ENCODE data around the gene PBX1. TPM values are rescaled to one million over a fixed set of nuclear protein-coding genes. Genes with fewer than 3 reads are reported as not detected.
A peak's percentile ranks its signal among the peaks of the same experiment; 100 is the strongest.

Gene PBX1
- total and polyA plus RNA-seq, 12 donors: 13.3 to 91.8 (median 62.7) TPM

DNA sequence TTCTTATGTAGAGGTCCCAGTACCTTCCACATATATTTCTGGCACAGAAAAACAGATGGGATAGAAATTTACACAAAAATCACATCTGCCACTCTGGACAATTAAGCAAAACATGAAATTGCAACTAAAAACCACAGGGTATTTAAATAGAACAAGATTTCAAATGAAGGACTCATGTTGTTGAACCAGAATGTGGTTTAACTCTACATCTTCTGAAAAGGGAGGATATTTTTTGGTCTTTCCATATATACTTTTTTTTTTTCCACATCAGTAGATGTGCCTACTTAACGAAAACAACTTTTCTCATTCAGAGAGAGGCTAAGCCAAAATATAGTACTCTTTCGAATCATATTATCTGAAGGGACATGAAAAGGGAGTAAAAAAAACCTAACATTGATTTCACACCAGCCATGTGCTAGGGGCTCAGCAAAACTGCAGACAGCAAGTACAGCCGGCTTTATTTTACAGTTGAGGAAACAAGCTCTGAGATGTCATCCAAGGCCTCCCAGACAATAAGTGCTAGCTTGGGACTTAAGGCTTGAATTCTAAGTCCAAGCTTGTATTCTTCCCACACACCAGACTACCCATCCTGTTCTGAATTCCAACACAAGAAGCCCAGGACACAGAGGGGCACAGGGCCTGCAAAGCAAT, 208.9 kb downstream of the PBX1 start:
- intact Hi-C loops (cut with DNase I): loop anchor here in 1 of 10 donors (5.0 kb wide), 1 partner anchor 131 kb away; no protein-coding TSS in a partner anchor
- WGBS, 2 donors: 61 to 74% methylated on average over 3 of the region's 3 CpGs
- TF ChIP-seq, protein P1, sequence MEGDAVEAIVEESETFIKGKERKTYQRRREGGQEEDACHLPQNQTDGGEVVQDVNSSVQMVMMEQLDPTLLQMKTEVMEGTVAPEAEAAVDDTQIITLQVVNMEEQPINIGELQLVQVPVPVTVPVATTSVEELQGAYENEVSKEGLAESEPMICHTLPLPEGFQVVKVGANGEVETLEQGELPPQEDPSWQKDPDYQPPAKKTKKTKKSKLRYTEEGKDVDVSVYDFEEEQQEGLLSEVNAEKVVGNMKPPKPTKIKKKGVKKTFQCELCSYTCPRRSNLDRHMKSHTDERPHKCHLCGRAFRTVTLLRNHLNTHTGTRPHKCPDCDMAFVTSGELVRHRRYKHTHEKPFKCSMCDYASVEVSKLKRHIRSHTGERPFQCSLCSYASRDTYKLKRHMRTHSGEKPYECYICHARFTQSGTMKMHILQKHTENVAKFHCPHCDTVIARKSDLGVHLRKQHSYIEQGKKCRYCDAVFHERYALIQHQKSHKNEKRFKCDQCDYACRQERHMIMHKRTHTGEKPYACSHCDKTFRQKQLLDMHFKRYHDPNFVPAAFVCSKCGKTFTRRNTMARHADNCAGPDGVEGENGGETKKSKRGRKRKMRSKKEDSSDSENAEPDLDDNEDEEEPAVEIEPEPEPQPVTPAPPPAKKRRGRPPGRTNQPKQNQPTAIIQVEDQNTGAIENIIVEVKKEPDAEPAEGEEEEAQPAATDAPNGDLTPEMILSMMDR (IDR thresholded peaks at IDR 0.05): no peak
- Histone ChIP-seq H3K9me3 (no peaks in the 10 kb centered on the region), H3K4me3 (no peak overlapping the region), H3K27ac (peak overlapping the region in 8 of 10 donors; percentile 4 to 63 (median 36)), H3K4me1 (peaks cover 9 to 81% (median 71%) of the 10 kb centered on the region in 9 donors), H3K36me3 (no peaks in the 10 kb centered on the region), H3K27me3 (no peaks in the 10 kb centered on the region)
- no peak for ATAC-seq
- no peak for DNase-seq

- WGBS, 2 donors: 81 to 82% methylated on average over 5 of the region's 5 CpGs
- Histone ChIP-seq H3K27ac (peak overlapping the region in 8 of 10 donors; percentile 4 to 63 (median 36)), H3K27me3 (no peaks in the 10 kb centered on the region), H3K9me3 (no peaks in the 10 kb centered on the region), H3K4me3 (no peak overlapping the region), H3K4me1 (peaks cover 9 to 86% (median 71%) of the 10 kb centered on the region in 9 donors), H3K36me3 (no peaks in the 10 kb centered on the region)
- DNase-seq (no peak), ATAC-seq (peak in 1 of 8 donors; percentile 19)
- intact Hi-C loops (cut with DNase I): loop anchor here in 1 of 10 donors (5.0 kb wide), 1 partner anchor 131 kb away; no protein-coding TSS in a partner anchor
- TF ChIP-seq, protein P1 (IDR thresholded peaks at IDR 0.05): no peak
These were observed 209.6 kb downstream of the PBX1 start for GRCh38 chr1:164768619-164769018.

DNA sequence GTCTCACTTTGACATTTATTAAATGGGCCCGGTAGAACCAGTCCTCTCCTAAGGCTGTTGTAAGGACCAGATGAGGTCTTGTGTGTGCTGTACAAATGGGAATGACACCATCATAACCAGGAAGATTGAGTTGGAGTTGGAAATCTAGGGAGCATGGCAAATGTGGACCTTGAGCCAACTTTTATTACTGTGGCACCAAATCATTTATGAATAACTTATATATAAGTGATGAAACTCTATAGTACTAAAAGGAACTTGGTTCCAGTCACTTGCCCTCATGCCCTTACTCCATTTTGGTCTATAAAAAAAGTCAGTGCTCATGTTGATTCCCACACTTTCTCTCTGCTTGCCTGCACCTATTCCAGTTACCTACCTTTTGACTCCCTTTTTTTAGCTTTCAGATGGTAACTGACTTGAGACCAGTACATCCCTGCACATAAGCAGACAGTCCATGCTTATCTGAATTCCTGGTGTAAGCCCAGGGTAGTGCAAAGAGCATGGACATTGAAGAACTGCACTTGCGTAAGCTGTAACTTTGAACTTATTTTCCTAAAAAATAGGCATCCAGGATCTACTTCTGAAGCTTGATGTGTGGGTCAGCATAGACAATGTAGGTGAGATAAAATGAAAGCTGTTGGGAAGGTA, 210.6 kb downstream of the PBX1 start:
- Histone ChIP-seq H3K36me3 (no peaks in the 10 kb centered on the region), H3K27me3 (no peaks in the 10 kb centered on the region), H3K4me3 (no peak overlapping the region), H3K4me1 (peaks cover 9 to 91% (median 71%) of the 10 kb centered on the region in 9 donors), H3K27ac (peak overlapping the region in 2 of 10 donors; percentile 66 to 73), H3K9me3 (no peaks in the 10 kb centered on the region)
- TF ChIP-seq, protein P1 (IDR thresholded peaks at IDR 0.05): no peak
- no peak for ATAC-seq
- intact Hi-C loops (cut with DNase I): loop anchor here in 3 of 10 donors (5.0 to 10.0 kb wide), 3 partner anchors 62 to 132 kb away; no protein-coding TSS in a partner anchor
- no peak for DNase-seq
- WGBS, 2 donors: 97 to 99% methylated on average over 2 of the region's 2 CpGs

GRCh38 chr1:164770131-164770529, 211.1 kb downstream of the PBX1 start:
- intact Hi-C loops (cut with DNase I): loop anchor here in 2 of 10 donors (5.0 to 10.0 kb wide), 2 partner anchors 63 to 65 kb away; no protein-coding TSS in a partner anchor
- DNase-seq (no peak), ATAC-seq (no peak)
- TF ChIP-seq, protein P1 (IDR thresholded peaks at IDR 0.05): no peak
- WGBS, 2 donors: 92 to 94% methylated on average over 2 of the region's 2 CpGs
- no peak overlapping the region for H3K4me3 ChIP-seq
- H3K27me3 ChIP-seq: no peaks in the 10 kb centered on the region
- no peaks in the 10 kb centered on the region for H3K36me3 ChIP-seq
- H3K9me3 ChIP-seq: no peaks in the 10 kb centered on the region
- peak overlapping the region in 4 of 10 donors; percentile 48 to 73 (median 58) for H3K27ac ChIP-seq
- H3K4me1 ChIP-seq: peaks cover 9 to 91% (median 70%) of the 10 kb centered on the region in 9 donors

All from heart right ventricle (tissue), 16 donors.